Endothelial cell of umbilical vein (primary cell): ENCODE data around the gene PGAM2. TPM values are rescaled to one million over a fixed set of nuclear protein-coding genes. Genes with fewer than 3 reads are reported as not detected.

Source experiments
- BruUV-seq: library from RNA; stranded (reverse); fragments of 400-500 nt; replicated peaks from 2 replicates; lab custom pipeline; 2021; lab: Mats Ljungman, UMichigan
- CTCF ChIA-PET: fragments of 300-600, 350-600 bp; sonication (Branson Sonifier 250); formaldehyde crosslinking; loops from one replicate; lab custom pipeline; 2021; ENCODE audit warnings: antibody characterized with exemption, inconsistent platforms; lab: Charles Lee
- POLR2A ChIA-PET: fragments of 300-600, 350-600 bp; sonication (Branson Sonifier 250); formaldehyde crosslinking; loops from one replicate; lab custom pipeline; 2021; ENCODE audit warnings: antibody characterized with exemption, inconsistent platforms; lab: Charles Lee
- DNase-seq: peaks from one replicate; pipeline ENCODE4 v3.0.0-alpha.2; 2011; ENCODE audit warnings: low read depth, low spot score
- FAIRE-seq: peaks from 2 replicates; lab custom pipeline; 2011; peaks lifted over from hg19 to GRCh38; lab: Jason Lieb, UNC
- H2AFZ ChIP-seq: 2 replicates; pipeline ENCODE4 v1.6.0; 2012; ENCODE audit warnings: low read depth, low read length, control low read depth, inconsistent platforms
- H3K27ac ChIP-seq: 2 replicates; pipeline ENCODE4 v1.5.1; 2011; ENCODE audit warnings: low read depth, mild to moderate bottlenecking, control low read depth, low read length, moderate library complexity; ENCODE audit not compliant: insufficient read depth
- H3K27me3 ChIP-seq, 2 experiments: 2 replicates each; pipeline versions ENCODE4 v1.6.0 to v1.6.1; 2011; ENCODE audit warnings: low read length in 2 of 2, mixed read lengths in 1 of 2; ENCODE audit not compliant: control insufficient read depth in 2 of 2, insufficient read depth in 2 of 2
- H3K36me3 ChIP-seq, 2 experiments: 2 replicates in 1 of 2; 3 replicates in 1 of 2; pipeline ENCODE4 v1.5.1; 2011; ENCODE audit warnings: low read length in 2 of 2, mild to moderate bottlenecking in 1 of 2, moderate library complexity in 1 of 2; ENCODE audit not compliant: control insufficient read depth in 2 of 2, insufficient read depth in 2 of 2; ENCODE audit errors: extremely low read depth in 1 of 2
- H3K4me1 ChIP-seq: 3 replicates; pipeline ENCODE4 v1.5.1; 2011; ENCODE audit warnings: mild to moderate bottlenecking, low read length; ENCODE audit not compliant: control insufficient read depth, insufficient read depth; ENCODE audit errors: extremely low read depth
- H3K4me2 ChIP-seq: 2 replicates; pipeline ENCODE4 v1.6.1; 2011; ENCODE audit warnings: low read length, control low read depth, mixed read lengths; ENCODE audit not compliant: insufficient read depth
- H3K4me3 ChIP-seq, 3 experiments: fragments of 200-600 bp in 1 of 3; sonication (generic), shearing (Covaris generic) in 1 of 3; replicated peaks in 1 of 3; 2 replicates each; pipeline ENCODE4 v1.5.1; 2011 to 2016; ENCODE audit warnings: control low read depth in 3 of 3, low read length in 3 of 3, mild to moderate bottlenecking in 2 of 3, inconsistent platforms in 1 of 3, low read depth in 1 of 3, moderate library complexity in 1 of 3; ENCODE audit not compliant: insufficient read depth in 1 of 3
- H3K79me2 ChIP-seq: 2 replicates; pipeline ENCODE4 v1.6.0; 2012; ENCODE audit warnings: low read length, inconsistent platforms; ENCODE audit not compliant: control insufficient read depth, insufficient read depth
- H3K9ac ChIP-seq: replicated peaks from 2 replicates; pipeline ENCODE3; 2011; ENCODE audit warnings: low read length, control low read depth; ENCODE audit not compliant: insufficient read depth; ENCODE audit errors: extremely low read depth
- H3K9me1 ChIP-seq: replicated peaks from 3 replicates; pipeline ENCODE4 v1.6.0; 2011; ENCODE audit warnings: mild to moderate bottlenecking, low read length; ENCODE audit not compliant: control insufficient read depth, insufficient read depth; ENCODE audit errors: extremely low read depth
- H3K9me3 ChIP-seq: replicated peaks from 2 replicates; pipeline ENCODE4 v1.5.1; 2012; ENCODE audit warnings: low read length, inconsistent platforms; ENCODE audit not compliant: control insufficient read depth, insufficient read depth
- H4K20me1 ChIP-seq: replicated peaks from 2 replicates; pipeline ENCODE3; 2011; ENCODE audit warnings: mild to moderate bottlenecking, low read length; ENCODE audit not compliant: control insufficient read depth, insufficient read depth; ENCODE audit errors: extremely low read depth
- EZH2 ChIP-seq: IDR thresholded peaks from 2 replicates; pipeline ENCODE4 v1.6.1; 2012; ENCODE audit warnings: borderline replicate concordance, low read depth, mild to moderate bottlenecking, moderate library complexity, low read length, inconsistent platforms; ENCODE audit not compliant: severe bottlenecking
- FOS ChIP-seq: IDR thresholded peaks from 2 replicates; pipeline ENCODE4 v1.6.1; 2011; ENCODE audit warnings: mild to moderate bottlenecking, low read length, moderate library complexity, borderline replicate concordance; ENCODE audit not compliant: insufficient read depth
- GATA2 ChIP-seq: IDR thresholded peaks from 2 replicates; pipeline ENCODE4 v1.7.0; 2011; ENCODE audit warnings: low read depth, mild to moderate bottlenecking, moderate library complexity, mixed read lengths, low read length; ENCODE audit not compliant: insufficient read length, insufficient read depth
- JUN ChIP-seq: IDR thresholded peaks from 2 replicates; pipeline ENCODE4 v1.6.1; 2011; ENCODE audit warnings: borderline replicate concordance, low read depth; ENCODE audit not compliant: insufficient read length, insufficient read depth
- MYC ChIP-seq: IDR thresholded peaks from one replicate; pipeline ENCODE4 v1.6.1; 2011; ENCODE audit warnings: mild to moderate bottlenecking, low read depth, low read length
- POLR2A ChIP-seq: IDR thresholded peaks from 2 replicates; pipeline ENCODE4 v1.6.1; 2012; ENCODE audit warnings: low read depth, mild to moderate bottlenecking, control low read depth, low read length
- POLR2AphosphoS5 ChIP-seq: IDR thresholded peaks from 2 replicates; pipeline ENCODE4 v1.6.1; 2012; ENCODE audit warnings: low read depth, mild to moderate bottlenecking, control low read depth, low read length, moderate library complexity; ENCODE audit not compliant: insufficient read depth
- dilution Hi-C: fragments of 300-500 bp; cut with MboI; formaldehyde crosslinking; loops from one replicate; pipeline ENCODE4 v1.15.0; 2019; ENCODE audit warnings: low sequenced_read_pairs; ENCODE audit not compliant: extremely low pct_ligation_motif_present
- intact Hi-C: fragments of 100-400 bp; cut with micrococcal nuclease; formaldehyde crosslinking; loops from one replicate; pipeline ENCODE4 v1.10.0; 2022
- polyA plus RNA-seq, 4 experiments: library from polyadenylated mRNA; depleted of rRNA in 3 of 4; stranded (reverse) in 3 of 4; unstranded in 1 of 4; fragments of >200 nt; gene quantifications; 2 replicates each; pipeline versions ENCODE4 v1.2.1 to v1.2.3, GENCODE V29; 2011 to 2012; ENCODE audit warnings: missing spikeins in 1 of 4
- total RNA-seq: library from RNA; stranded (reverse); gene quantifications from 2 replicates; pipeline ENCODE4 v1.2.3, GENCODE V29; 2021
- TF ChIP-seq, protein P1 (sequence below), 2 donors: IDR thresholded peaks; 1 replicate in 1 of 2; 2 replicates in 1 of 2; pipeline ENCODE4 v1.5.1; 2011; ENCODE audit warnings: low read length in 2 of 2, mild to moderate bottlenecking in 2 of 2, moderate library complexity in 2 of 2, control low read depth in 1 of 2, inconsistent platforms in 1 of 2, low read depth in 1 of 2; ENCODE audit not compliant: insufficient read depth in 1 of 2; ENCODE audit errors: extremely low read depth in 1 of 2
- TF ChIP-seq, protein P2 (sequence below): IDR thresholded peaks from 2 replicates; pipeline ENCODE4 v1.6.1; 2011; ENCODE audit not compliant: insufficient read depth, insufficient read length

Gene PGAM2
- total and polyA plus RNA-seq, 2 donors (not counting 3 experiments of a cell fraction or from before 2014, with no cell fraction given) = 0.19 TPM; not detected in 1

- Histone ChIP-seq H3K9ac (no peak overlapping the region), H3K27ac (no peak overlapping the region), H4K20me1 (no peaks in the 10 kb centered on the region), H3K9me1 (no peaks in the 10 kb centered on the region), H2AFZ (no peak overlapping the region), H3K36me3 (no peaks in the 10 kb centered on the region), H3K79me2 (peaks cover 5% of the 10 kb centered on the region), H3K4me3 (no peak overlapping the region), H3K4me1 (peaks cover 3% of the 10 kb centered on the region), H3K4me2 (no peak overlapping the region), H3K27me3 (no peaks in the 10 kb centered on the region), H3K9me3 (no peaks in the 10 kb centered on the region)
- FAIRE-seq = no peak
- ChIA-PET POLR2A (no interaction called here), CTCF (no interaction called here)
- intact Hi-C loops = no loop called here
- dilution Hi-C loops = no loop called here
- DNase-seq = no peak
- TF ChIP-seq POLR2AphosphoS5 = no peak
- no TSS peak for BruUV-seq
Measured at GRCh38 chr7:44107116-44107960, 42.0 kb upstream of the PGAM2 start.

- ChIA-PET POLR2A (no interaction called here), CTCF (interaction anchor here (2.1 to 2.8 kb wide), 3 partner anchors 16 to 34 kb away, joined by 6 to 17 read pairs (median 7); partner anchors contain the start of gene POLD2)
- DNase-seq = no peak
- TF ChIP-seq JUN = no peak
- TF ChIP-seq EZH2 = no peak
- TF ChIP-seq, protein P1, sequence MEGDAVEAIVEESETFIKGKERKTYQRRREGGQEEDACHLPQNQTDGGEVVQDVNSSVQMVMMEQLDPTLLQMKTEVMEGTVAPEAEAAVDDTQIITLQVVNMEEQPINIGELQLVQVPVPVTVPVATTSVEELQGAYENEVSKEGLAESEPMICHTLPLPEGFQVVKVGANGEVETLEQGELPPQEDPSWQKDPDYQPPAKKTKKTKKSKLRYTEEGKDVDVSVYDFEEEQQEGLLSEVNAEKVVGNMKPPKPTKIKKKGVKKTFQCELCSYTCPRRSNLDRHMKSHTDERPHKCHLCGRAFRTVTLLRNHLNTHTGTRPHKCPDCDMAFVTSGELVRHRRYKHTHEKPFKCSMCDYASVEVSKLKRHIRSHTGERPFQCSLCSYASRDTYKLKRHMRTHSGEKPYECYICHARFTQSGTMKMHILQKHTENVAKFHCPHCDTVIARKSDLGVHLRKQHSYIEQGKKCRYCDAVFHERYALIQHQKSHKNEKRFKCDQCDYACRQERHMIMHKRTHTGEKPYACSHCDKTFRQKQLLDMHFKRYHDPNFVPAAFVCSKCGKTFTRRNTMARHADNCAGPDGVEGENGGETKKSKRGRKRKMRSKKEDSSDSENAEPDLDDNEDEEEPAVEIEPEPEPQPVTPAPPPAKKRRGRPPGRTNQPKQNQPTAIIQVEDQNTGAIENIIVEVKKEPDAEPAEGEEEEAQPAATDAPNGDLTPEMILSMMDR (IDR thresholded peaks at IDR 0.05; ENCODE audit: extremely low read depth in 1 of 2, insufficient read depth in 1 of 2, low read depth in 1 of 2, low read length in 2 of 2) = no peak
- TF ChIP-seq MYC = no peak
- no peak for TF ChIP-seq POLR2A
- no peak for TF ChIP-seq POLR2AphosphoS5
- no peak for TF ChIP-seq FOS
- TF ChIP-seq, protein P2, sequence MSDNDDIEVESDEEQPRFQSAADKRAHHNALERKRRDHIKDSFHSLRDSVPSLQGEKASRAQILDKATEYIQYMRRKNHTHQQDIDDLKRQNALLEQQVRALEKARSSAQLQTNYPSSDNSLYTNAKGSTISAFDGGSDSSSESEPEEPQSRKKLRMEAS = no peak
- TF ChIP-seq GATA2 = no peak
- H3K4me1 ChIP-seq = peaks cover 3% of the 10 kb centered on the region
- H2AFZ ChIP-seq = no peak overlapping the region
- H3K4me2 ChIP-seq = no peak overlapping the region
- FAIRE-seq = no peak
- H3K27me3 ChIP-seq = no peaks in the 10 kb centered on the region
- no peaks in the 10 kb centered on the region for H3K36me3 ChIP-seq
- H4K20me1 ChIP-seq = no peaks in the 10 kb centered on the region
- H3K79me2 ChIP-seq = peaks cover 5% of the 10 kb centered on the region
- no peaks in the 10 kb centered on the region for H3K9me1 ChIP-seq
- no TSS peak for BruUV-seq
- no peaks in the 10 kb centered on the region for H3K9me3 ChIP-seq
- dilution Hi-C loops = no loop called here
- no peak overlapping the region for H3K27ac ChIP-seq
- H3K9ac ChIP-seq = no peak overlapping the region
- intact Hi-C loops = no loop called here
- H3K4me3 ChIP-seq = no peak overlapping the region
Measured at GRCh38 chr7:44106311-44107065, 41.1 kb upstream of the PGAM2 start.
